ENCODE results near the gene EPHA3.

The EPHA3 gene

GRCh38 chr3:89373434-89373833 lies 266.0 kb downstream of the EPHA3 start:
- no peaks in the 10 kb centered on the region for H3K4me1 ChIP-seq (ENCODE audit: insufficient read depth, low read length, poor library complexity, severe bottlenecking)

GRCh38 chr3:89375451-89375850 lies 268.0 kb downstream of the EPHA3 start:
- Histone ChIP-seq H3K4me2 (ENCODE audit: low read depth, low read length, poor library complexity, severe bottlenecking) (no peak overlapping the region), H3K79me2 (ENCODE audit: insufficient read depth, low read length) (no peaks in the 10 kb centered on the region), H3K9ac (ENCODE audit: low read depth, low read length, poor library complexity, severe bottlenecking) (no peak overlapping the region), H3K27me3 (ENCODE audit: insufficient read depth, low read length, poor library complexity, severe bottlenecking) (no peaks in the 10 kb centered on the region), H2AFZ (ENCODE audit: low read length) (no peak overlapping the region), H3K4me1 (ENCODE audit: insufficient read depth, low read length, poor library complexity, severe bottlenecking) (no peaks in the 10 kb centered on the region), H4K20me1 (ENCODE audit: insufficient read depth, low read length, poor library complexity, severe bottlenecking) (no peaks in the 10 kb centered on the region), H3K9me2 (replicated peaks; ENCODE audit: low read depth, low read length) (no peaks in the 10 kb centered on the region), H3F3A (ENCODE audit: low read depth) (no peaks in the 10 kb centered on the region), H3K9me3 (ENCODE audit: insufficient read depth, low read depth, low read length) (no peaks in the 10 kb centered on the region), H3K36me3 (ENCODE audit: insufficient read depth, low read length) (no peaks in the 10 kb centered on the region), H3K4me3 (ENCODE audit: low read length, poor library complexity, severe bottlenecking) (no peak overlapping the region)
- TF ChIP-seq EZH2phosphoT487 (IDR thresholded peaks at IDR 0.05; ENCODE audit: borderline replicate concordance): no peak
- TF ChIP-seq CTCF (conservative IDR thresholded peaks at IDR 0.05; ENCODE audit: low read length): no peak

More at GRCh38 chr3:89373434-89373833, 266.0 kb downstream of the EPHA3 start:
- TF ChIP-seq CTCF (conservative IDR thresholded peaks at IDR 0.05; ENCODE audit: low read length) (no peak), EZH2phosphoT487 (IDR thresholded peaks at IDR 0.05; ENCODE audit: borderline replicate concordance) (no peak)
- no peak overlapping the region for H3K4me3 ChIP-seq (ENCODE audit: low read length, poor library complexity, severe bottlenecking)
- H3K9me2 ChIP-seq (replicated peaks; ENCODE audit: low read depth, low read length): no peaks in the 10 kb centered on the region
- H3K4me2 ChIP-seq (ENCODE audit: low read depth, low read length, poor library complexity, severe bottlenecking): no peak overlapping the region
- H3K36me3 ChIP-seq (ENCODE audit: insufficient read depth, low read length): no peaks in the 10 kb centered on the region
- H3F3A ChIP-seq (ENCODE audit: low read depth): no peaks in the 10 kb centered on the region
- no peak overlapping the region for H2AFZ ChIP-seq (ENCODE audit: low read length)
- H3K9ac ChIP-seq (ENCODE audit: low read depth, low read length, poor library complexity, severe bottlenecking): no peak overlapping the region
- no peaks in the 10 kb centered on the region for H3K9me3 ChIP-seq (ENCODE audit: insufficient read depth, low read depth, low read length)
- no peaks in the 10 kb centered on the region for H4K20me1 ChIP-seq (ENCODE audit: insufficient read depth, low read length, poor library complexity, severe bottlenecking)
- no peaks in the 10 kb centered on the region for H3K79me2 ChIP-seq (ENCODE audit: insufficient read depth, low read length)
- no peaks in the 10 kb centered on the region for H3K27me3 ChIP-seq (ENCODE audit: insufficient read depth, low read length, poor library complexity, severe bottlenecking)

GRCh38 chr3:89380016-89380415 lies 272.6 kb downstream of the EPHA3 start:
- no peak overlapping the region for H2AFZ ChIP-seq (ENCODE audit: low read length)
- no peak overlapping the region for H3K9ac ChIP-seq (ENCODE audit: low read depth, low read length, poor library complexity, severe bottlenecking)
- TF ChIP-seq CTCF (conservative IDR thresholded peaks at IDR 0.05; ENCODE audit: low read length) (no peak), EZH2phosphoT487 (IDR thresholded peaks at IDR 0.05; ENCODE audit: borderline replicate concordance) (no peak)
- no peaks in the 10 kb centered on the region for H3K9me2 ChIP-seq (replicated peaks; ENCODE audit: low read depth, low read length)
- H3K79me2 ChIP-seq (ENCODE audit: insufficient read depth, low read length): no peaks in the 10 kb centered on the region
- H4K20me1 ChIP-seq (ENCODE audit: insufficient read depth, low read length, poor library complexity, severe bottlenecking): no peaks in the 10 kb centered on the region
- no peak overlapping the region for H3K4me3 ChIP-seq (ENCODE audit: low read length, poor library complexity, severe bottlenecking)
- no peaks in the 10 kb centered on the region for H3K9me3 ChIP-seq (ENCODE audit: insufficient read depth, low read depth, low read length)
- H3K4me2 ChIP-seq (ENCODE audit: low read depth, low read length, poor library complexity, severe bottlenecking): no peak overlapping the region
- no peaks in the 10 kb centered on the region for H3F3A ChIP-seq (ENCODE audit: low read depth)
- H3K27me3 ChIP-seq (ENCODE audit: insufficient read depth, low read length, poor library complexity, severe bottlenecking): no peaks in the 10 kb centered on the region
- no peaks in the 10 kb centered on the region for H3K36me3 ChIP-seq (ENCODE audit: insufficient read depth, low read length)
- H3K4me1 ChIP-seq (ENCODE audit: insufficient read depth, low read length, poor library complexity, severe bottlenecking): no peaks in the 10 kb centered on the region
